IMR-90 (cell line): ENCODE results near the gene SLC26A11.

Source experiments
- CEBPB ChIP-seq: IDR thresholded peaks from 2 replicates; pipeline ENCODE4 v1.6.1; 2012; ENCODE audit warnings: low read depth, low read length, improper control_type of control experiment
- CTCF ChIP-seq: conservative IDR thresholded peaks from 2 replicates; pipeline ENCODE4 v1.5.1; 2012; ENCODE audit warnings: mild to moderate bottlenecking, low read depth, low read length, improper control_type of control experiment
- ELK1 ChIP-seq: fragments of 150-350 bp; IDR thresholded peaks from 2 replicates; pipeline ENCODE4 v1.6.1; 2016; ENCODE audit warnings: low read depth, mild to moderate bottlenecking, low read length, moderate library complexity, borderline replicate concordance
- MAFK ChIP-seq: IDR thresholded peaks from 2 replicates; pipeline ENCODE4 v1.6.1; 2012; ENCODE audit warnings: low read depth, low read length, improper control_type of control experiment
- MAZ ChIP-seq: IDR thresholded peaks from 2 replicates; pipeline ENCODE4 v1.6.1; 2012; ENCODE audit warnings: low read depth, mild to moderate bottlenecking, low read length, improper control_type of control experiment, moderate library complexity, borderline replicate concordance
- MXI1 ChIP-seq: IDR thresholded peaks from 2 replicates; pipeline ENCODE4 v1.6.1; 2012; ENCODE audit warnings: low read depth, mild to moderate bottlenecking, low read length, moderate library complexity, borderline replicate concordance
- NFE2L2 ChIP-seq: fragments of 150-350 bp; IDR thresholded peaks from 2 replicates; pipeline ENCODE4 v1.6.1; 2016; ENCODE audit warnings: low read depth, mild to moderate bottlenecking, low read length
- POLR2A ChIP-seq: IDR thresholded peaks from 2 replicates; pipeline ENCODE4 v1.6.1; 2012; ENCODE audit warnings: mild to moderate bottlenecking, low read depth, low read length
- RAD21 ChIP-seq: IDR thresholded peaks from 2 replicates; pipeline ENCODE4 v1.6.1; 2012; ENCODE audit warnings: low read length, improper control_type of control experiment
- RCOR1 ChIP-seq: IDR thresholded peaks from 2 replicates; pipeline ENCODE4 v1.6.1; 2012; ENCODE audit warnings: mild to moderate bottlenecking, low read length, improper control_type of control experiment; ENCODE audit not compliant: insufficient replicate concordance
- RFX5 ChIP-seq: IDR thresholded peaks from 2 replicates; pipeline ENCODE4 v1.8.0; 2012; ENCODE audit warnings: low read depth, mild to moderate bottlenecking, low read length, moderate library complexity
- SMC3 ChIP-seq: fragments of 150-350 bp; IDR thresholded peaks from 2 replicates; pipeline ENCODE4 v1.6.1; 2016; ENCODE audit warnings: low read depth, mild to moderate bottlenecking, antibody characterized with exemption, low read length, moderate library complexity
- USF2 ChIP-seq: fragments of 150-350 bp; IDR thresholded peaks from 2 replicates; pipeline ENCODE4 v1.6.1; 2017; ENCODE audit warnings: mild to moderate bottlenecking, antibody characterized with exemption, low read length, low read depth

- TF ChIP-seq CTCF (no peak), MAZ (no peak), POLR2A (no peak), RFX5 (no peak), RAD21 (no peak), RCOR1 (no peak), CEBPB (no peak), MXI1 (no peak), NFE2L2 (no peak), USF2 (no peak), SMC3 (no peak), ELK1 (no peak), MAFK (no peak)
Observed at GRCh38 chr17:80229011-80229410, 8.8 kb downstream of the SLC26A11 start.
